Breast epithelium (tissue), 3 donors: ENCODE results near the gene NDC80.

ENCODE experiments used
- POLR2A ChIP-seq: fragments of 450-650 bp; IDR thresholded peaks from one replicate; pipeline ENCODE4 v1.6.1; 2016; ENCODE audit warnings: antibody characterized with exemption, mild to moderate bottlenecking, moderate library complexity
- TF ChIP-seq, protein P1 (sequence below), 3 donors: fragments of 450-650 bp; IDR thresholded peaks; one replicate each; pipeline ENCODE4 v1.5.1; 2016 to 2017; ENCODE audit warnings: antibody characterized with exemption in 3 of 3, mild to moderate bottlenecking in 3 of 3, moderate library complexity in 3 of 3

DNA sequence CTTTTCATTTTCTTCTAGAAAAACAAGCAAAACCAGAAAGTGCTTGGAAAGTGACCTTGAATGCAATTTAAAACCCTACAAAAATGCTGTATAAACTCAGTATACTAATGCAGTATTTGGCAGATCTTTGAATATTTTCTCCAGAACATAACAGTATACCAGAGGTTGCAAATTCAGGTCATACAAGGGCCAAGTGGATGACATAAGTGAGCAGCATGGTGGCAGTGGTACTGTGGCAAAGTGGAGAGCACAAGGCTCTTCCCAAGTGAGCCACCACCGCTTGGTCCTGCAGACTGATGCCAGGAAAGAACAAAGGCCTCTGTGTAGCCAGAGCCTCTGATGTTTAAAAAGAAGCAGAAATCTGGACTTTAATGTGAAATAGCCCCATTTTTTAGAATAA lies 33.1 kb upstream of the NDC80 start:
- TF ChIP-seq, protein P1, sequence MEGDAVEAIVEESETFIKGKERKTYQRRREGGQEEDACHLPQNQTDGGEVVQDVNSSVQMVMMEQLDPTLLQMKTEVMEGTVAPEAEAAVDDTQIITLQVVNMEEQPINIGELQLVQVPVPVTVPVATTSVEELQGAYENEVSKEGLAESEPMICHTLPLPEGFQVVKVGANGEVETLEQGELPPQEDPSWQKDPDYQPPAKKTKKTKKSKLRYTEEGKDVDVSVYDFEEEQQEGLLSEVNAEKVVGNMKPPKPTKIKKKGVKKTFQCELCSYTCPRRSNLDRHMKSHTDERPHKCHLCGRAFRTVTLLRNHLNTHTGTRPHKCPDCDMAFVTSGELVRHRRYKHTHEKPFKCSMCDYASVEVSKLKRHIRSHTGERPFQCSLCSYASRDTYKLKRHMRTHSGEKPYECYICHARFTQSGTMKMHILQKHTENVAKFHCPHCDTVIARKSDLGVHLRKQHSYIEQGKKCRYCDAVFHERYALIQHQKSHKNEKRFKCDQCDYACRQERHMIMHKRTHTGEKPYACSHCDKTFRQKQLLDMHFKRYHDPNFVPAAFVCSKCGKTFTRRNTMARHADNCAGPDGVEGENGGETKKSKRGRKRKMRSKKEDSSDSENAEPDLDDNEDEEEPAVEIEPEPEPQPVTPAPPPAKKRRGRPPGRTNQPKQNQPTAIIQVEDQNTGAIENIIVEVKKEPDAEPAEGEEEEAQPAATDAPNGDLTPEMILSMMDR (IDR thresholded peaks at IDR 0.05) = no peak
- TF ChIP-seq POLR2A = no peak
